Suprapubic skin (tissue), 4 donors: Measurements from ENCODE around the gene PTGES3L.

Source experiments
- EP300 ChIP-seq: sonication (generic); formaldehyde crosslinking; IDR thresholded peaks from one replicate; pipeline ENCODE4 v1.6.1; 2017; ENCODE audit warnings: antibody characterized with exemption
- POLR2AphosphoS5 ChIP-seq, 3 donors: sonication (generic); formaldehyde crosslinking; IDR thresholded peaks; one replicate each; pipeline ENCODE4 v1.6.1; 2017; ENCODE audit warnings: antibody characterized with exemption in 3 of 3
- TF ChIP-seq, protein P1 (sequence below), 2 donors: fragments of 200-600 bp in 1 of 2; fragments of 450-650 bp in 1 of 2; sonication (generic) in 1 of 2; IDR thresholded peaks; one replicate each; pipeline ENCODE4 v1.5.1; 2016 to 2019; ENCODE audit warnings: antibody characterized with exemption in 2 of 2, mild to moderate bottlenecking in 1 of 2, moderate library complexity in 1 of 2

DNA sequence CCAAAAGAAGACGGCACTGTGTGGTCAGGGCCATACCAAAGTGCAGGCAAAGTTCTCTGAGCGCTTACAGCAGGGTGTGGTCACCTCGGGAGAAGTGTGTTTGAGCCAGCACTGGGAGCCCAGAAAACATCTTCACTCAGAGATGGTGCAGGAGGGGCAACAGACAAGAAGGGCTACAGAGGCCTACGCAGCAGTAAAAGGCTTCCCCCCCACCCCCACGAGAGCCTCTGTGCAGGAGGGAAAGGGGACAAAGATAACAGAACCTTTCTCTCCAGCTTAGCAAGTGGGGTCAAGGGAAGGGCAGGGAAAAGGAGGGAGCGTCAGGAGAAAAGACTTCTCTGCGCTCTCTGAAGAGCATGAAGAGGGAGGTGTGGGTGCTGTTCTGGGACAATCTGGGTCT is 39.5 kb upstream of the PTGES3L start:
- TF ChIP-seq EP300 (no peak), POLR2AphosphoS5 (IDR thresholded peaks at IDR 0.05) (no peak)
- TF ChIP-seq, protein P1, sequence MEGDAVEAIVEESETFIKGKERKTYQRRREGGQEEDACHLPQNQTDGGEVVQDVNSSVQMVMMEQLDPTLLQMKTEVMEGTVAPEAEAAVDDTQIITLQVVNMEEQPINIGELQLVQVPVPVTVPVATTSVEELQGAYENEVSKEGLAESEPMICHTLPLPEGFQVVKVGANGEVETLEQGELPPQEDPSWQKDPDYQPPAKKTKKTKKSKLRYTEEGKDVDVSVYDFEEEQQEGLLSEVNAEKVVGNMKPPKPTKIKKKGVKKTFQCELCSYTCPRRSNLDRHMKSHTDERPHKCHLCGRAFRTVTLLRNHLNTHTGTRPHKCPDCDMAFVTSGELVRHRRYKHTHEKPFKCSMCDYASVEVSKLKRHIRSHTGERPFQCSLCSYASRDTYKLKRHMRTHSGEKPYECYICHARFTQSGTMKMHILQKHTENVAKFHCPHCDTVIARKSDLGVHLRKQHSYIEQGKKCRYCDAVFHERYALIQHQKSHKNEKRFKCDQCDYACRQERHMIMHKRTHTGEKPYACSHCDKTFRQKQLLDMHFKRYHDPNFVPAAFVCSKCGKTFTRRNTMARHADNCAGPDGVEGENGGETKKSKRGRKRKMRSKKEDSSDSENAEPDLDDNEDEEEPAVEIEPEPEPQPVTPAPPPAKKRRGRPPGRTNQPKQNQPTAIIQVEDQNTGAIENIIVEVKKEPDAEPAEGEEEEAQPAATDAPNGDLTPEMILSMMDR (IDR thresholded peaks at IDR 0.05) = no peak
